ENCODE results near the gene RETNLB.

RETNLB gene, protein sequence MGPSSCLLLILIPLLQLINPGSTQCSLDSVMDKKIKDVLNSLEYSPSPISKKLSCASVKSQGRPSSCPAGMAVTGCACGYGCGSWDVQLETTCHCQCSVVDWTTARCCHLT

DNA sequence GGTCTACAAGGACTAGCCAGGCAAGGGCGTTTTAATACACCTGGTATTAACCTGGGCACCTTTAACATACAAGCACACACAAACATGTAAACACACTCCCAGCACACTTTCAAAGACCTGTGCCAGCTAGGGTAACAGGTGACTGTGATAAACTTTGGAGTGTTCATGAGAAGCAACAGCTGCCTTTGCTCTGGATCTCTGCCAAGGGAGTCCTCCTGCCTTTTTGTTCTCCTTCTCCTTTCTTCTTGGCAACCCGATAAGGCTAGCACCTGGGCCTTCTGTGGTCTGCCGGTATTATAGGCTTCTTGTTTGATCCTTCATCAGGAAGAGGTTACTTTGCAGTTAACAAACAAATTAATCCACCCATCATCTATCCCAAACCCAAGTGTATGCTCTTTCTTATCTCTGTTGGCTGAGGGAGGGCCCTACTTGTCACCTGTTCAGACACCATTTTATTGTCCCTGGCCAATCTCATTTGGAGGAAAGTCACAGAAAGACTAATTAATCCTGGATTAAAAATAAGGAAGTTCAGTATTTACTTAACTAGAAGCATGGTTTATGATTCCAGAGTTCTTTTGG is at the start of gene RETNLB:
Gene RETNLB, minus strand, starts transcription at position 7 of the 579 bp plus-strand sequence. CDS start 225 bp downstream, outside the sequence.
- DNase-seq (ENCODE audit: low read depth): no peak
- no peak within 1 kb of the TSS for H3K4me3 ChIP-seq (ENCODE audit: low read depth, low read length)

DNA sequence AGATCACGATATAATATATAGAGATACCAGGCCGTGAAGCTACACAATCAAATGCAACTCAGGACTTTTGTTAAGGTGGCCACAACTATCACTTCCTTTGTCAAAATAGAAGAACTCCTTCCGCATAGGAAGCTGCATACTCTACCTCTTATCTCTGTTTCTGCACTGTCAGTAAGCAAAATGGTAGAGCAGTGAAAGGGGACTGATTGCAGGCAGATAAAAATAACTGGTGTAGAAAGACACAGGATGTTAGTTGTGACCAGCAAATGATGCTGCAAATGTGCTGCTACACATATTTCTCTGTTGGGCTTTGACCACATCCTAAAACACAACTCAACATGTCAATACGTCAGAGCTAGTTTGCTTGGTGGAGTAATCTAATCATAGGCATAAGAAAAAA is 49.1 kb upstream of the RETNLB start:
- no peak overlapping the region for H3K4me3 ChIP-seq (ENCODE audit: low read depth, low read length)
- DNase-seq (ENCODE audit: low read depth): no peak

DNA sequence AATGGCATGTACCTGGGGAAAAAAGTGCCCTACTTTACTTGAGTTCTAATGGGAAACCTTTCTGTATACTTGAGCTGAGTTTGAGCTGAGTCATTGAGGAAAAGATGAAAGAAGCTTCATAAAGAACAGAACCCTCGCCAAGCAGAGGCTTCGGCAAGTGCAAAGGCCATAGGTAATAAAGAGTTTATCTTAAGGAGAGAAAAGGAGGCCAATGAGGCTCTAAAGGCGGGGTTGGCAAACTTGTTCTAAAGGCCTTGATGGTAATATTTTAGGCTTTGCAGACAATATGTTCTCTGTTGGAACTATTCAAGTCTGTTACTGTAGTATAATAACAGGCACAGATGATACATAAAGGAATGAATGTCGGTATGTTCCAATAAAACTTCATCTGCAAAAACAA is 47.8 kb upstream of the RETNLB start:
- no peak for DNase-seq (ENCODE audit: low read depth)

GRCh38 chr3:108804437-108804836 is 47.2 kb upstream of the RETNLB start:
- no peak overlapping the region for H3K4me3 ChIP-seq (ENCODE audit: low read depth, low read length)
- no peak for DNase-seq (ENCODE audit: low read depth)

More for the DNA sequence above, 47.8 kb upstream of the RETNLB start:
- H3K4me3 ChIP-seq (ENCODE audit: low read depth, low read length): no peak overlapping the region

DNA sequence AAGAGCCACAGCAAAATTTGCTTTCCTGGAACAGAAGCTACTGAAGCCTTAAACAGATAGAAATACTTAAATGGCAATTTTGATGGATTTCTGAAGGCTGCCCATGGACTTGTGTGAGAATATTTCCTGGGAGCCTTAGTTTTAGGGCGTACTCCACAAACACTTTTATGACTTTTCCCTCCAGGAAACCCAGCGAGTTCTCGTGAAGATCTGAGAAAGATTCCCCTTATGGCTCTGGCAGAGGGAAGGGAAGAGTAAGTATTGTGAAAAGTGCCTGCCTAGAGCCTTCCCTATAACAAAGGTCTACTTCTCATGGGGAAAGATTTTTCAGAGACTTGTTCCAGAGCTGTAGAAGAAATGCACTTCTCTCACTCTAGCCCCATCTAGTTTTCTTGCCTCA is 34.3 kb upstream of the RETNLB start:
- H3K4me3 ChIP-seq (ENCODE audit: low read depth, low read length): no peak overlapping the region
- no peak for DNase-seq (ENCODE audit: low read depth)

DNA sequence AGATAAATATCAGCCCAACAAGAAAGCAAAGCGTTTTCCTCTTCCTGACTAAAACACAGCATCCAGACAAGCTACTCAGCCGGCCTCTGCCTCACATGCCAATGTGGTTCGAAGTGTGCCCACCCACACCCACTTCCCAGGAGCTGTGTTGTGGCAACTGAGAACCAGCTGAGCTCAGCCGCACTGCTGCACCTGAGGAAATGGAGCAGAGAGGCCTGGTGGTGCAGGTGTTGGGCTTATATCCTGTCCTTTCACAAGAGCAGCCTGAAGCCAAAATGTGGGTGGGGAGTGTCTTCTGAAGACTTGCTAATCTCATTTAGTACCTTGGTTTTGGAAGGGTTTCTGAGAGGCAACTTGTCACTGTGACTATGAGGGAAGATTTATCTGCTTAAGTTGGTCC is 23.0 kb upstream of the RETNLB start:
- no peak overlapping the region for H3K4me3 ChIP-seq (ENCODE audit: low read depth, low read length)
- no peak for DNase-seq (ENCODE audit: low read depth)

DNA sequence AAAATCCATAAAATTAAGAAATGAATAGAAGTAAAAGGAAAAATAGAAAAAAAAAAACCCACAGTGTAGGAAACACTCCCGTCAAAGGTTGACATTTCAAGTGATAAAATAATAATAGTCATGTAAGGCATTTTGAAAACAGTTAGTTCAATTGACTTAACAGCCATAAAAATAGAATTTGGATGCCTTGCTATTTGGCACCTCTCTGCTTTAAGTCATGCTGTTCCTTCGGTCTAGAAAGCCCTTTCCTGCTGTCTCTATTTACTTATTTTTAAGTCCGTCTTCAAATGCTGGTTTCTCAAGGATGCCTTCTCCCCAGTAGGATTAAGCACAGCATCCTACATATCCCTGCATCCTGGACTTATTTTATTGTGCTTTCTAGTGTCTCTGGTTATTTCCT is 22.3 kb upstream of the RETNLB start:
- H3K4me3 ChIP-seq (ENCODE audit: low read depth, low read length): no peak overlapping the region
- no peak for DNase-seq (ENCODE audit: low read depth)

DNA sequence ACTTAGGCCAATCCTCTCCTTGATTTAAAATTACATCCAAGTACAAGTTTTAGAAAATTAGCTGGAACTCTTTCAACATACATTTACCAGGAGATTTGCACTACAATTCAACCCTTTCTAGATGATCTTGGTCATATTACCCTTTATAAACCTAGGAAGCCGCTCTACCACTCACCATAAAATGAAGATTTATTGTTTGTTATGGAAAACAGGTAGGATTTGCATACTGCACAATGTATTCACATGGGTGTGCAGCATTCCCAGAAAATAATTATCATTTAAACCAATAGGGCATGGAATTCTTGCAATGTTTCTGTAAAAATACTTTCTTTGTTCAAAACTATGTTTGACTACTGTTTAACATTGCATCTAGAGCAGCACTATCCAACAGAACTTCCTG is 18.4 kb upstream of the RETNLB start:
- H3K4me3 ChIP-seq (ENCODE audit: low read depth, low read length): no peak overlapping the region
- DNase-seq (ENCODE audit: low read depth): no peak

DNA sequence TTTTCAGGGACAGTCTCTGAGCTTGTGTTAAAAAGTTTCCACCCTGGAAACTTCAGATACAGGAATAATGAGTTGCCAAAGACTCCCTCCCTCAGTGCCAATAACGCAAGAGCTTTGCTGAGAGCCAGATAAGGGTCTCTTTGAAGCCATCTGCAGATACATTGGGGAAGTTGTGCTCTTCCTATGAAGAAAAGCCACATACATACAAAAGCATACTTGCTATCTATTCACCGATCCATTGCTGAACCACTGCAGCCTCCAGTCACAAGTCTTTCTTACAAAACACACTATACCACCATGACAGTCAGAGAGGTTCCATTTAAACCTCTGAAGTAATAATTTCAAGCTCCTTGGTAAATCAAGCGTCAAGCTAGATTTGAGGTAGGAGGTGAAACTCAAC is 10.0 kb upstream of the RETNLB start:
- no peak for DNase-seq (ENCODE audit: low read depth)
- no peak overlapping the region for H3K4me3 ChIP-seq (ENCODE audit: low read depth, low read length)

DNA sequence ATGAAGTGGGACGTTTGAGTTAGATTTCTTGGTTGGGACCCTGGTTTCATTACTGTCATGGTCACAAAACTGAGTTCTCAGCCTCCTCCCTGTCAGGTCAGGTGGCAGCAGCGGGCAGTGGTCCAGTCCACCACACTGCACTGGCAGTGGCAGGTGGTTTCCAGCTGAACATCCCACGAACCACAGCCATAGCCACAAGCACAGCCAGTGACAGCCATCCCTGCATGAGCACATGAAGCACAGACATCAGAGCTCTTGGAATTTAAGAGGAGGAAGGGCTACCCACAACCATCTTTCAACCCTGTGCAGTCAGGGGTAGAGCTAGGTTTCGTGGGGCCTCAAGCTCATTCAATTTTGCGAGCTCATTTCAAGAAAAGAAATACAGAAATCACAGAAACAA is 1.5 kb downstream of the RETNLB start:
- H3K4me3 ChIP-seq (ENCODE audit: low read depth, low read length): no peak overlapping the region
- no peak for DNase-seq (ENCODE audit: low read depth)

DNA sequence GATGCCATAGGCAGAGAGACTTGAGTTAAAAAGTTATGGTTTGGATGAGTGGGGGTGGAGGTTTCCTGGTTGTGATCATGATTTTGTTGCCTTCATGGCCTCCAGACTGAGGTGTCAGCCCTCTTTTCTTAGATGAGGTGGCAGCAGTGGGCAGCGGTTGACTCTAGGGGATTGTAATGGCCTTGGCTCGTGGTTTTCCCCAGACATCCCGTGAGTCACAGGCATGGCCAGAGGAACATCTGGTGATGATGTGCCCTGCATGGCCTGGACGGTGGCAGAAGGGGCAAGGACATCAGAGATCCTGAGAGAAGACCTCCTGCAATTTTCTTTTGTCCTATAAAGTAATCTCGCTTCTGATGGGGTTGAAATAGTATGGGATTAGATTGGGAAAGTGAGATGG is 12.4 kb downstream of the RETNLB start:
- DNase-seq (ENCODE audit: low read depth): no peak
- H3K4me3 ChIP-seq (ENCODE audit: low read depth, low read length): no peak overlapping the region

DNA sequence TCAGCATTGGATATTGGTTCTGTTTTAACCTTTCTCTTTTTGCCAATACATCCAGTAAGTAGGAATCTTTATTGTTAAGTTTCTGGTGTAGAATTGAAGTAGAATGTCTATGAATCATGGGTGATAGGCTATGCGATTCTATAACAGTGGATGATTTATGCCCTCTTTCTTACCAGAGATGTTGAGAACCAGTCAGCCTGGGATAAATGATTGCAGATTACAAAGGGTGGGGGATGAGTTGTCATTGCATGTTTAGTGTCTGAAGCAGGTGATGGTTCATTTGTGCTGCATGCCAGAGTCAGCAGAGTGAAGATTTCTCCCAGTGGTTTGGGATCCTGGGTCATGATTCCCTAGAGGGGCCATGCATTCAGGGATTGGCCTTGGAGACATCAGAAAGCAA is 14.3 kb downstream of the RETNLB start:
- no peak for DNase-seq (ENCODE audit: low read depth)
- H3K4me3 ChIP-seq (ENCODE audit: low read depth, low read length): no peak overlapping the region

- DNase-seq (ENCODE audit: low read depth): no peak
These were observed 20.4 kb downstream of the RETNLB start for GRCh38 chr3:108736821-108737220.

GRCh38 chr3:108728934-108729333 is 28.3 kb downstream of the RETNLB start:
- DNase-seq (ENCODE audit: low read depth): no peak
- H3K4me3 ChIP-seq (ENCODE audit: low read depth, low read length): no peak overlapping the region

More at GRCh38 chr3:108736821-108737220, 20.4 kb downstream of the RETNLB start:
- no peak overlapping the region for H3K4me3 ChIP-seq (ENCODE audit: low read depth, low read length)

DNA sequence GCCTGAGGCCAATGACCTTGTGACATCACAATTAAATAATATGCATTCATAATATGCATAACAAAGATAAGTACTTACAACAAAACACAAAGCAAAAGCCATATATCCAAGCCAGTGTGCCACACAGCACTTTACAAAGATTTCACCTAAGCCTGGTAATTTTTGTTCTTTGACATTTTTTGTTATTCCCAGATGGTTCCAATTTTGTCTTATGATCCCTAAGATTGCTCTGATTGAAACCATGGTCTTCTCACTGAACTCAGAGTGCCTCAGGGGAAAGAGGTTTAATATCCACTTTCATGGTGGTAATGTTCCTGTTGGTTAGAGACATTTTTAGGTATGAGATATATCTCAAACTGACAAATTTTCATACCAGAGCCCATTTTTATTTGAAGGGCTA is 29.1 kb downstream of the RETNLB start:
- DNase-seq (ENCODE audit: low read depth): no peak

GRCh38 chr3:108724101-108724500 is 33.1 kb downstream of the RETNLB start:
- no peak overlapping the region for H3K4me3 ChIP-seq (ENCODE audit: low read depth, low read length)
- no peak for DNase-seq (ENCODE audit: low read depth)

More for the DNA sequence above, 29.1 kb downstream of the RETNLB start:
- no peak overlapping the region for H3K4me3 ChIP-seq (ENCODE audit: low read depth, low read length)

- H3K4me3 ChIP-seq (ENCODE audit: low read depth, low read length): no peak overlapping the region
- DNase-seq (ENCODE audit: low read depth): no peak
These were observed 34.5 kb downstream of the RETNLB start for GRCh38 chr3:108722724-108723123.

DNA sequence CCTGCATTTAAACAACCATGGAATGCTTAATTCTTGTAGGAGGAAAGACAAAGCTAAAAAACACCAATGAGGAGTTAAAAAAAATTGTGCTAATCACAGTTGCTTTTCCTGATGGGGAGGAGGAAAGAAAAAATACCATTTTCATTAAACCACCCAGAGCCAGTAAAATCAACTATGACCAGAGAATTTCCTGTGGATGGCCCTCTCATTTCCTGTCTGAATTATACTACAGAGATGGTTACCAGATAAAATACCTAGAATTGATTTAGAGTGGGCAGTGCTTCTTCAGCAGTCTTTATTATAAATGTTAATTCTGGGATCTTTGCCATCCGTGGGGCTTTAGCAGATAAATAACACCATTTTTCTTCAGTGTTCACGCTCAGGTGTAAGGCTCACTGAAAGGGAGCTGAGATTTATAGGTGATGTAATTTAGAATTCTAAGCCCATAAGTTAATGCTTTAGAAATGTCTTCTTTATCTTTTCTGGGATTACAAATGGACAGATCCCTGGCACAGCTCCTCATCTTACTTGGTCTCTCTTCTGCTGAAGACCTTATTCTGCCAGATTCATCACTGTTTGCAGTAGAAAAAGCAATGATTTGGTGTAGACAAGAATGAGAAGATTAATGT is 37.9 kb downstream of the RETNLB start:
- no peak for DNase-seq (ENCODE audit: low read depth)

GRCh38 chr3:108718454-108718853 is 38.8 kb downstream of the RETNLB start:
- no peak overlapping the region for H3K4me3 ChIP-seq (ENCODE audit: low read depth, low read length)
- no peak for DNase-seq (ENCODE audit: low read depth)

More for the DNA sequence above, 37.9 kb downstream of the RETNLB start:
- H3K4me3 ChIP-seq (ENCODE audit: low read depth, low read length): no peak overlapping the region

DNA sequence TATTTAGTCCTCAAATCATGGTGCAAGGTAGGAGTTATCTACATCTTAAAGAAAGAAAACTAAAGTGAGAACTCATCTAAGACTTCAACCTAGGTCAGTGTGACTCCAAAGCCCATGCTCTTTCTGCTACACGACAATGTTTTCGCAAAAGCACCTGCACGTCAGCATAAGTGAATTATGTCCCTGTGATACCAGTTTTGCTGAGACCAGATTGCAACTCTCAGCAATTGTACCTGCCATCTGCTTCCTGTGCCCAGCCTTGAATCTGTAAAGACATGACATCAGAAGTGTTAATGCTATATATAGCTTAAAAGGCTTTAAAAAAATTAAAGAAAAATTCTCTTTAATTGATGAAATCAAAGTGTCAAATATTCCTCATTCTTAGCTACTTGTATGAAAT is 43.4 kb downstream of the RETNLB start:
- H3K4me3 ChIP-seq (ENCODE audit: low read depth, low read length): no peak overlapping the region
- no peak for DNase-seq (ENCODE audit: low read depth)

GRCh38 chr3:108713009-108713516 is 44.1 kb downstream of the RETNLB start:
- DNase-seq (ENCODE audit: low read depth): no peak
- no peak overlapping the region for H3K4me3 ChIP-seq (ENCODE audit: low read depth, low read length)

All from skeletal muscle cell (primary cell).